Measurements from ENCODE around the gene MAP3K20.
A peak's percentile ranks its signal among the peaks of the same experiment; 100 is the strongest.
"Not testable (repeated sequence)": the region's sequence is repeated elsewhere in the genome, so short reads cannot be mapped to it uniquely, and the experiment has no call there.

Gene MAP3K20

GRCh38 chr2:173164396-173164795 is 88.8 kb downstream of the MAP3K20 start:
- no peak for DNase-seq

- no peak for DNase-seq
Observed at GRCh38 chr2:173165443-173166238, 90.0 kb downstream of the MAP3K20 start.

GRCh38 chr2:173171321-173171720 is 95.7 kb downstream of the MAP3K20 start:
- no peak for DNase-seq

GRCh38 chr2:173171924-173172643 is 96.4 kb downstream of the MAP3K20 start:
- no peak for DNase-seq

GRCh38 chr2:173174339-173174738 is 98.7 kb downstream of the MAP3K20 start:
- DNase-seq = not testable (repeated sequence)

- DNase-seq = no peak
Observed at GRCh38 chr2:173175222-173175621, 99.6 kb downstream of the MAP3K20 start.

GRCh38 chr2:173181982-173182381 is 106.3 kb downstream of the MAP3K20 start:
- DNase-seq = no peak

- no peak for DNase-seq
Observed at GRCh38 chr2:173184031-173185004, 108.7 kb downstream of the MAP3K20 start.

- DNase-seq = no peak
Observed at GRCh38 chr2:173185437-173185836, 109.8 kb downstream of the MAP3K20 start.

- no peak for DNase-seq
Observed at GRCh38 chr2:173187941-173188788, 112.5 kb downstream of the MAP3K20 start.

GRCh38 chr2:173191601-173192000 is 116.0 kb downstream of the MAP3K20 start:
- DNase-seq = no peak

- DNase-seq = no peak
Observed at GRCh38 chr2:173192071-173192470, 116.4 kb downstream of the MAP3K20 start.

GRCh38 chr2:173193925-173194324 is 118.3 kb downstream of the MAP3K20 start:
- no peak for DNase-seq

- no peak for DNase-seq
Observed at GRCh38 chr2:173195100-173195499, 119.5 kb downstream of the MAP3K20 start.

- DNase-seq = no peak
Observed at GRCh38 chr2:173196080-173196479, 120.4 kb downstream of the MAP3K20 start.

- DNase-seq = no peak
Observed at GRCh38 chr2:173196638-173197037, 121.0 kb downstream of the MAP3K20 start.

- no peak for DNase-seq
Observed at GRCh38 chr2:173198327-173198726, 122.7 kb downstream of the MAP3K20 start.

- DNase-seq = no peak
Observed at GRCh38 chr2:173199294-173199693, 123.6 kb downstream of the MAP3K20 start.

- DNase-seq = no peak
Observed at GRCh38 chr2:173202570-173202969, 126.9 kb downstream of the MAP3K20 start.

GRCh38 chr2:173204316-173204715 is 128.7 kb downstream of the MAP3K20 start:
- no peak for DNase-seq

- no peak for DNase-seq
Observed at GRCh38 chr2:173205375-173205774, 129.7 kb downstream of the MAP3K20 start.

GRCh38 chr2:173207124-173207523 is 131.5 kb downstream of the MAP3K20 start:
- peak; percentile 76 to 79 for DNase-seq
